Stimulated activated CD4-positive, alpha-beta T cell treated with anti-CD3 and anti-CD28 coated beads, Interleukin-15, amount 100 ng/mL, for 1 hour (primary cell): ENCODE data around the gene ZFYVE26.
"Not testable (repeated sequence)": the region's sequence is repeated elsewhere in the genome, so short reads cannot be mapped to it uniquely, and the experiment has no call there.

Experiments used
- DNase-seq, 2 donors: peaks; one replicate each; pipeline ENCODE4 v3.0.0-alpha.2; 2020; ENCODE audit warnings: low read depth in 1 of 2, low spot score in 1 of 2

The ZFYVE26 gene

DNA sequence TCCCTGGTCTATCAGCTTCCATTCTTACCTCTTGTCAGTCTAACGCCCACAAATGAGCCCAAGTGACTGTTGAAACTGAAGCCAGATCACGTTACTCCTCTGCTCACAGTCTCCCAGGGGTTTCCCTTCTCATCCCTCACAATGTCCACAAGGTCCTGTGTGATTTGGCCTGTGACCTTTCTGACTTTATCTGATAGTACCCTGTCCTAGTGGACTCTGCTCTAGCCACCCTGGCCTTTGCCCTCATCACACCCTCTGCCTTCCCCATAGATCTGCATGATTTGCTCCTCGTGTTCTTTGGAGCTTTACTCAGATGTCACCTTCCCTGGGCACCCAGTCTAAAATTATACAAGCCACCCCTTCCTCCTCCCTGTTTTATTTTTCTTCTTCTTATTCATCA is 59.2 kb downstream of the ZFYVE26 start:
- no peak for DNase-seq

- no peak for DNase-seq
Observed at GRCh38 chr14:67756496-67756895, 59.9 kb downstream of the ZFYVE26 start.

GRCh38 chr14:67749341-67750084 is 66.9 kb downstream of the ZFYVE26 start:
- no peak for DNase-seq

DNA sequence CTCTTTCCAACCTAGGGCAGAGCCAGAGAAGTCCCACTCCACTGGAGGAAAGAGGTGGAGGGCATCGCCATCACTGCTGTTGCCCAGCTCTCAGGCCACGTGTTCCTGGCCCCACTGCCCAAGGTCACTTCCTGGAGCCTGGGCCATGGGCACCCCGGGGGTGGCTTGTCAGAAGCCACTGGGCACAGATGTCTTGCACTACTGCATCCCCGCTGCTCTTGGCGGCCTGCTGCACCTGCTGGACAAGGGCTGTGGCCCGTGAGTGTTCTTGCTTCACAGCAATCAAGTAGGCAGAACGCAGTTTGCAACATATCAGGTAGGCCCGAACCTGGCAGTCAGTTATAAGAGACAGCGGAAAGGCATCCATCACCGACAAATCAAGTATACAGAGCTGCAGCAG is 68.1 kb downstream of the ZFYVE26 start:
- DNase-seq: no peak

- no peak for DNase-seq
Observed at GRCh38 chr14:67746927-67747326, 69.5 kb downstream of the ZFYVE26 start.

- DNase-seq: no peak
Observed at GRCh38 chr14:67744046-67744445, 72.3 kb downstream of the ZFYVE26 start.

GRCh38 chr14:67738740-67739504 is 77.5 kb downstream of the ZFYVE26 start:
- DNase-seq: no peak

DNA sequence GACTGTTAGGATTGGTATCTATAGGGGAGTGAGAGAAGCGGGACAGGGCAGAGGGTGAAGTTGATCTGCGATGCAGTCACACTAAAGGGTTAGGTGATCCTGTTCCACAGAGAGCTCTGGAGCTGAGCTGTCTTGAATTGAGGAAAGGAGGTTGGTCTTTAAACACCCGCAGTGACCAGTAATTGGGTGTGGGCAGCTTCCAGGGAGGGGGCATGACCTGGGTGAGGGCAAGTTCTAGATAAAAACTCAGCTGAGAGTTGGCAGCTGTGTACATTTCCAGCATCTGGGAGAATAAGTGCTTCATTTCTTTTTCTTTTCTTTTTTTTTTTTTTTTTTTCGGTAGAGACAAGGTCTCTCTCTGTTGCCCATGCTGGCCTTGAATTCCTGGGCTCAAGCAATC is 79.6 kb downstream of the ZFYVE26 start:
- DNase-seq: no peak

- no peak for DNase-seq
Observed at GRCh38 chr14:67735336-67736147, 80.8 kb downstream of the ZFYVE26 start.

DNA sequence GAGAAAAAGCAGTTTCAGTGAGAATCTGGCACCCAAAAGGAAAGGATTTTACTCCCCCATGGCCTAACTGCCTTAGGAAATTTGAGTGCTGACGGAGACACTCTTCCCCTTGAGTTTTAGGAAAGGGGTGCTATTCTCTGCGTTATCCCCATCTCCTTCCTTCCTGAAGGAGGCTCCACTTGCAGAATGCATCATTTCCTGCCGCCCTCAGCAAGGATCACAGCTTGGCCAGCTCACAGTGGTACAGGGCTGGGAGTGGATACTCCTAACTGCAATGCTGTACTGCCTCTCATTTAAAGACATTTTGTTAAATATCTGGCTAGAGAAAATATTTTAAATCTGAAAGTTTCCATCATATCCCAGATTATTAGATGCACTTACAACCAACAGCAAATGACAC is 81.7 kb downstream of the ZFYVE26 start:
- DNase-seq: no peak

- DNase-seq: no peak
Observed at GRCh38 chr14:67733616-67734015, 82.8 kb downstream of the ZFYVE26 start.

DNA sequence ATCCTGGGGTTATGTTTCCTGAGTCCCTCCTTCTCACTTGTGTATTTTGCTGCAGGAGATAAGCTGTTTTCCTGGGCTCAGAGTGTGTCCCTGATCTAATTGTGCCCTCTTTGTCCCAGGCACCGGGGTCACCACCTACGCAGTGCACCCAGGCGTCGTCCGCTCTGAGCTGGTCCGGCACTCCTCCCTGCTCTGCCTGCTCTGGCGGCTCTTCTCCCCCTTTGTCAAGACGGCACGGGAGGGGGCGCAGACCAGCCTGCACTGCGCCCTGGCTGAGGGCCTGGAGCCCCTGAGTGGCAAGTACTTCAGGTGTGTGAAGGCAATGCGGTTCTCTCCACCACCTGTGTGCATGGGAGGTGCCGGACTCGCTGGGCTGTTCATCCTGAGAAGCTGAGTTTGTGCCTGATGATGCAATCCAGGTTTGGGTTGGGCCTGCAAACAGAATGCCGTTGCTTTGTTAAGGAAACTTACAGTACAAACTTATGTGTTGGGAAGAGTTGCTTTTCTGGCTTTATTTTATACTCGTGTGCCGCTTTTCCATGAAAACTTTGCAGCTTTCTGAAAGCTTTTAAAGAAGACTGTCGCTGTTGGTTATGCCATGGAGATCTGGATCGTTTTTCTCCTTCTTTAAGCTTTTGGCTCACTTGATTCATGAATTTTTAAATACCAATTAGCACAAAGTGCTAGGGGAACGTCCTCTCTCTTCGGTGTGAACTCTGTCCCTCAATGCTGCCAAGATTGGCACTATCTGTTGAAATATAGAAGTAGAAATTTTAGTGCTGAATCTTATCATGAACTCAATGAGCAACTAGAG is 87.1 kb downstream of the ZFYVE26 start:
- DNase-seq: no peak

- no peak for DNase-seq
Observed at GRCh38 chr14:67728258-67728657, 88.1 kb downstream of the ZFYVE26 start.

DNA sequence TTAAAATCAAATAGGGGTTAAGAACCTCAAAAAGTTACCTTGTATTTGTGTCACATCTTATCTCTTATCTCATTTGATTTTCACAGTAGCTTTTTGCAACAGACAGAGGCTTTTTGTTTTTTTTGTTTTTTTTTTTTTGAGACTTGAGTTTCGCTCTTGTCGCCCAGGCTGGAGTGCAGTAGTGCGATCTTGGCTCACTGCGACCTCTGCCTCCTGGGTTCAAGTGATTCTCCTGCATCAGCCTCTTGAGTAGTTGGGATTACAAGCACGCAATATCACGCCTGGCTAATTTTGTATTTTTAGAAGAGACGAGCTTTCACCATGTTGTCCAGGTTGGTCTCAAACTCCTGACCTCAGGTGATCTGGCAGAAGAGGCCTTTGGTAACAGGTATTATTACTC is 89.0 kb downstream of the ZFYVE26 start:
- DNase-seq: no peak

DNA sequence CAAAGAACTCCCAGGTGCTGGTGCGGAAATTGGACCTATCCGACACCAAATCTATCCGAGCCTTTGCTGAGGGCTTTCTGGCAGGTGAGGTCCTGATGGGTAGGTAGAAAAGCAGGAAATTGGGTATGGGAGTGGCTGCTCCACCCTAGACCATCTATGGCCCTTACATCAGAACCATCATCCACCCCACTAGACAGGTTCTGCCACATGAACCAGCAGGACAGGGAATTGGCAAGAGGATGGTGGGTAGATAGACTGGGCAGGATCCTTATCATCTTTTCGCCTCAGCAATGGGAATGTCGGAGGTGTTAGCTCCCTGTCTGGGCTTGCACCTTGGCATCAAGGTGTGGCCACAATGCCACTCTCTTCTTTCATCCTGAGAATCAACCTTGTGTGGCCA is 91.2 kb downstream of the ZFYVE26 start:
- DNase-seq: no peak

GRCh38 chr14:67722293-67722692 is 94.1 kb downstream of the ZFYVE26 start:
- DNase-seq: no peak

DNA sequence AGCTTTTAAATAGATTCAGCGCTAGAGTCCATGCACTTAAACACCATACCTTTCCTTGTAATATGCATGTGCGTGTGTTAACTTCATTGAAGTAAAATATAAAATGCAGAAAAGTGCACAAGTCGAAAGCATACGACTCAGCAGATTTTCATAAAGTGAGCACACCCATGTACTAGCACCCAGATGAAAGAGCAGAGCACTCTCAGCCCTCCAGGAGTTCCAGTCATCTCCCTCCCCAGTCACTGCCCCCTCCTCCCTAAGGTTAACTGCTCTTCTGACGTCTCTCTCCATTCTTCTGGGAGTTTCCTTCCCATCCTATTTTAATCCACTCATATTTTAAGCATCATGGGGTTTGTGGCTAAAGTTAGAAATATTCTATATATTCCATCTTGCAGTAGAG is 94.5 kb downstream of the ZFYVE26 start:
- no peak for DNase-seq

DNA sequence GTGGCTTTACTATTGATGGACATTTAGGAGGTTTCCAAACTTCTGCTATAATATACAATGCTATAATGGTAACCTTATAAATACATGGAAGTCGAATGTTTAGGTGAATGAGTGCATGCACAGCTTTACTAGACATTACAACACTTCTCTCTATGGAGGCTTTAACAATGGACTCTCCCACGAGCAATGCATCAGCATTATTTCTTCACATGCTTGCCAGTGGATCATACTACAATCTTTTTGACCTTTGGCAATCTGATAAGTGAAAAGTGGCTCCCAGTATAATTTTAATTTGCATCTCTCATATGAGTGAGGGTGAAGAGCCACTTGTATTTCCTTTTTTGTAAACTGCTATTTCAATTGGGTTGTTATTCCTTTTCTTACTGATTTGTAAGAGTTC is 96.5 kb downstream of the ZFYVE26 start:
- DNase-seq: no peak

GRCh38 chr14:67719385-67719784 is 97.0 kb downstream of the ZFYVE26 start:
- not testable (repeated sequence) for DNase-seq

DNA sequence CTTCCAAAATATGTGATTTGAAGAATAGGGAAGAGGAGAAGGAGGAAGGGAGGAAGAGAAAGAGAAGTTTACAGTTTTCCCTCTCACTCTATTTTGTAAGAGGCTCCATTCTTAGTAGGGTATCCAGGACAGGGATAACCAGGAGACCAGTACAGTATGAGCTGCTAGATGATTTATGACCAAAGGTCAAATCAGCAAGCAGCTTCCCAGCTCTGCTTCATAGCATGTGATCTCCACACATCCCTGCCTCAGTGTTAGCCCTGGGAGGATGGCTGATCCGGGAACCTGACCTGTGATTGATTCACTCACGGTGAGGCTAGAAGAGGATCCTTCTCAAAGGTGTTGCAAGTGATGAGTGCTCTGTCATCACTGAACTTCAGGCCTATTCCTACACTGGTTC is 98.1 kb downstream of the ZFYVE26 start:
- no peak for DNase-seq

GRCh38 chr14:67717048-67717447 is 99.3 kb downstream of the ZFYVE26 start:
- DNase-seq: no peak
